Heart left ventricle (tissue), 13 donors: ENCODE data around the gene TLCD5.

ENCODE experiments used
- CTCF ChIP-seq, 12 donors: fragments of 200-600 bp; sonication (generic) in 4 of 12; IDR thresholded peaks; one replicate each; pipeline versions ENCODE4 v1.5.0 to v1.8.0; 2018 to 2022; ENCODE audit warnings: antibody characterized with exemption in 12 of 12, mild to moderate bottlenecking in 5 of 12
- POLR2A ChIP-seq, 2 donors: fragments of 450-650 bp; IDR thresholded peaks; one replicate each; pipeline ENCODE4 v1.6.1; 2017; ENCODE audit warnings: antibody characterized with exemption in 2 of 2, mild to moderate bottlenecking in 2 of 2, moderate library complexity in 2 of 2
- donor health status: ischemic (EF 13 %, LVEDD 7.1; RV severe dilation, severe dysfunction).
- donor health status: DM: no; HTN: yes; CAD: no.
- donor health status: DM: no; HTN: no; CAD: no.
- donor health status: ischemic (EF 25% LVEDD 6.9; RV normal size, moderate dysfunction).
- donor health status: ischemic (EF 25% LVEDD 5.7; RV mildly dilated, moderate dysfunction).
- donor health status: ischemic (EF 35%, LVEDD 5.7; RV mildly dilated, moderate dysfunction).
- donor health status: nonischemic (EF 11% LVEDD 7.7; RV severe dilation, severe dysfunction).
- donor health status: DM: yes; HTN: yes; CAD: no.
- donor health status: PGD.
- donor health status: ischemic (EF 29% LVEDD 5.4; RV normal size, mild dysfunction).
- donor health status: nonischemic (EF 23%, LVEDD 6.1; RV moderate dilation, normal function).

GRCh38 chr11:120365512-120365911 is 40.4 kb downstream of the TLCD5 start:
- TF ChIP-seq CTCF (IDR thresholded peaks at IDR 0.05) (no peak), POLR2A (IDR thresholded peaks at IDR 0.05) (no peak)
